HG03175 (cell line): ENCODE results near the gene MIB2.

ENCODE experiments used
- ATAC-seq: cut with Tn5 transposase; IDR thresholded peaks from one replicate; pipeline ENCODE4 v1.9.1; 2021; ENCODE audit warnings: mild to moderate bottlenecking, moderate library complexity; ENCODE audit not compliant: unreplicated experiment

MIB2 gene

GRCh38 chr1:1614204-1614953 lies 921 bp upstream of the MIB2 start:
- peak; percentile 4 for ATAC-seq

- no peak for ATAC-seq
Observed at GRCh38 chr1:1614954-1615255, 395 bp upstream of the MIB2 start.

DNA sequence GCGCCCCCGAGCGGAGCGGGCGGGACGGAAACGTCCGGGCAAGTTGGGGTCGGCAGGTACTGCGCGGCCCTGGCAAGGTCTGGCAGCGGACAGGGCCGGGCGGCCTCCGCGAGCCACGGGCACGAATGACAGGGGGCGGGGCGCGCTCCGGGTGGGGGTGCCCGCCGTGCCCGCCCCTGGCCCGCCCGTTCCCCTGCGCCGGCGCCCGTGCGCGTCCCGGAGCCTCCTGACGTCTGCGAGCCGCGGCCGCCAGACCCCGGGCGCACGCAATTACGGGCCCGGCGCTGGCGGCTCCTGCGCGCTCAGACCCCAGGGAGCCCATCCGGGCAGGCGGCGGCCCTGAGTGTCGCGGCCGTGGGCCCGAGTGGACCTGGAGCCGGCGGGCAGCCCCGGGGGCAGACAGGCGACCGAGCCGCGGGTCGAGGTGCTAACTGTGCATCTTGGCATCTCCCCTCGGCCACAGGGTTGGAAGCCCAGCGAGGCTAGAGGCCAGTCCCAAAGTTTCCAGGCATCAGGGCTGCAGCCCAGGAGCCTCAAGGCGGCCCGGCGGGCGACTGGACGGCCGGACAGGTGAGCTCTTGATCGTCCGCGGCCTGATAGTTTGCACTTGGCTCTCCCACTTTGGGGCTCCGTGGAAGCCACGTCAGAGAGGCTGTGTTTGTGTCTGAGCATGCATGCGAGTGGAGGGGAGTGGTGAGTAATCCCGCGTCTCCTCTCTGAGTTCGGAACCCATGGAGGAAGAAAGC lies 918 bp downstream of the MIB2 start:
- ATAC-seq: peak; percentile 23

DNA sequence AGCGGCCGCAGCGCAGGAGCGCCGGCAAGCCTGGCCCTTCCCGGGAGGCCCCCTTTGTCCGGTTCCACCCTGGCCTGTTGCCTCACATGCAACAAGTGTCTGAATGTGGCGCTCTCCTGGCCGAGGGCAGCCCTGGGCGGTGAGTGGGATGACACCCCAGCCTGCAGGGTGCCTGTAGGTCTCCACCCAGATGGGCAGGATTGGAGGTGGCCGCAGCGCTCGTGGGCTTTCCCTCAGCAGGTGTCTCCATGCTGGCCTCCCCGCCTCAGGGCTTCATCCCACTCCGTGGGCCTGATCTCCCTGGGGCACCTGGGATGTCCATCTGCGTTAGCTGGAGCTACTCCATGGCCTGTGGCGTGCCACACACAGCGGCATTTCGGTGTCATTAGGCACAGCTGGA lies 1.5 kb downstream of the MIB2 start:
- no peak for ATAC-seq

GRCh38 chr1:1617516-1617915 lies 2.2 kb downstream of the MIB2 start:
- ATAC-seq: no peak

DNA sequence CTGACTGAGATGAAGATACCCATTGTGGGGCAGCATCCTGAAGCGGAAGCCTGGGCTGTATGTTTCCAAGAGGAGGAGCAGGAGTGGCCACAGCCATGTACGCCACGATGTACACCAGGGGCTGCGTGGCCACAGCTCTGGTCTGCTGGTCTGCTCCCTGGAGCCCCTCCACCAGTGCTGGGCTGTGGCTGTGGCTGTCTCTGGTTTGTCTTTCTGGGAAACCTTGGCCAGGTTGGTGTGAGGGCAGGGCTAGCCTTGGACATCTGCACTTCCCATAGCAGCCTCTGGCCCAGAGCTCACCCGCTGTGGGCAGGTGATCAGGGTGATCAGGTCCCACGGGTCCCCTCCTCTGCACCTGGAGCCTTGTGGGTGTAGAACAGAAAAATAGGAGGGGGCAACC lies 2.6 kb downstream of the MIB2 start:
- ATAC-seq: no peak

- ATAC-seq: no peak
Observed at GRCh38 chr1:1618396-1619068, 3.2 kb downstream of the MIB2 start.

- no peak for ATAC-seq
Observed at GRCh38 chr1:1619917-1620361, 4.6 kb downstream of the MIB2 start.

GRCh38 chr1:1620433-1621139 lies 5.3 kb downstream of the MIB2 start:
- ATAC-seq: no peak

GRCh38 chr1:1621173-1622009 lies 6.1 kb downstream of the MIB2 start:
- no peak for ATAC-seq

DNA sequence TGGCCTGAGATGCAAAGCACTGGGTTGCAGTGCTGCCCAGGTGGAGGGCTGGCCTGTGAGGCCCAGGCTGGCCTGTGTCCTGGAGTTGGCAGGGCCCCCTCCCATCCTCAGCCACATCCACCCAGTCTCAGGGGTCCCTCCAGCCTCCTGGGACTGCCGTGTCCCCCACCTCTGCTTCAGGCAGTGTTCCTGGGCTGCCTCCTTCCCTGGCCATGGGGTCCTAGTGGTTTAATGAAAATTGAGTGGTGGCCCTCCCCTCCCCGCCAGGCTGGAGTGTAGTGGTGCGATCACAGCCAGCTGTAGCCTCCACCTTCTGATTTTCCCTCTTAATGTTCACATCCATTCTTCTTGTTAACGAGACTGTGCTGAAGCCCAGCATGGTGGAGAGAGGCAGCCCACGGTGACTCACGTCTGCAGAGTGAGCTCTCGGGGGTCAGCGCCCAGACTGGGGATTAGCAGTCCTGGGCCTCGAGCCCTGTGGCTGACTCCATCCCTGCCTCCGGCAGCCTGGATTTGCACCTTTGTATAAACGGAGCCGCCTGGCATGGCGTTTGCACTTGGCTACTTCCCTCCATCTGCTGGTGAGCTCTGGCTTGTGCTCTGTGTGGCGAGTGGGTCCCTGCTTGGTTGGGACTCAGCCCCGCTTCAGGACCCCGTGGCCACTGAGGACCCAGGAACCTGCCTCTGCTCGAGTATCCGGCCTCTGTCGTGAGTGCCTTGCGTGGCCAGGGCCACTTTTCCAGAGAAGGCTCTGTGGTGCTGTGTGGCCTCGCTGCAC lies 6.9 kb downstream of the MIB2 start:
- no peak for ATAC-seq

DNA sequence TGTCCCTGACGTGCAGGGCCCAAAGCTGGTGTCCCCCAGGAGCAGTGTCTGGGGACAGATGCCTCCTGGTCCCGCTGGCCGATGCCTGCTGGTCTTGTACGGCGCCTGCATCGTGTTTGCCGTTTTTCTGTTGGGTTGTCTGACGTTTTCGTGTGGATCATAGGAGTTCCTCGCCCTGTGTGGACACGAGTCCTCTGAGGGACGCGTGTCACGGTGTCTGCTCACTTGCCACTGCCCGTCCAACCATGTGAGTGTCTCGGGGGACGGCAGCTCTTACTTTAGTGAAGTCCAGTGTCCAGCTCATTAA lies 7.4 kb downstream of the MIB2 start:
- ATAC-seq: no peak

DNA sequence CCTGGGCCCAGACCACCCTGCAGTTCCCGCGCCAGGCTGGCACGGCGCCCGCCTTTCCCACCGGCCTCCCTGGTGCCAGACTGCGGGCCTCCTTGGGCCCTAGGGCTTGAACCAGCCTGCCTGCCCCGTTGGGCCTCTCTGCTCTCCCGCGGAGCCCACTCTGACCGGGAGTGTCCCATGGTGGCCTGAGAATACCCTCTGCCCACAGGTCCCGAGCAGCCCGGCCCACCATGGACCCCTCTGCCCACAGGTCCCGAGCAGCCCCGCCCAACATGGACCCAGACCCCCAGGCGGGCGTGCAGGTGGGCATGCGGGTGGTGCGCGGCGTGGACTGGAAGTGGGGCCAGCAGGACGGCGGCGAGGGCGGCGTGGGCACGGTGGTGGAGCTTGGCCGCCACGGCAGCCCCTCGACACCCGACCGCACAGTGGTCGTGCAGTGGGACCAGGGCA lies 7.9 kb downstream of the MIB2 start:
- ATAC-seq: no peak

DNA sequence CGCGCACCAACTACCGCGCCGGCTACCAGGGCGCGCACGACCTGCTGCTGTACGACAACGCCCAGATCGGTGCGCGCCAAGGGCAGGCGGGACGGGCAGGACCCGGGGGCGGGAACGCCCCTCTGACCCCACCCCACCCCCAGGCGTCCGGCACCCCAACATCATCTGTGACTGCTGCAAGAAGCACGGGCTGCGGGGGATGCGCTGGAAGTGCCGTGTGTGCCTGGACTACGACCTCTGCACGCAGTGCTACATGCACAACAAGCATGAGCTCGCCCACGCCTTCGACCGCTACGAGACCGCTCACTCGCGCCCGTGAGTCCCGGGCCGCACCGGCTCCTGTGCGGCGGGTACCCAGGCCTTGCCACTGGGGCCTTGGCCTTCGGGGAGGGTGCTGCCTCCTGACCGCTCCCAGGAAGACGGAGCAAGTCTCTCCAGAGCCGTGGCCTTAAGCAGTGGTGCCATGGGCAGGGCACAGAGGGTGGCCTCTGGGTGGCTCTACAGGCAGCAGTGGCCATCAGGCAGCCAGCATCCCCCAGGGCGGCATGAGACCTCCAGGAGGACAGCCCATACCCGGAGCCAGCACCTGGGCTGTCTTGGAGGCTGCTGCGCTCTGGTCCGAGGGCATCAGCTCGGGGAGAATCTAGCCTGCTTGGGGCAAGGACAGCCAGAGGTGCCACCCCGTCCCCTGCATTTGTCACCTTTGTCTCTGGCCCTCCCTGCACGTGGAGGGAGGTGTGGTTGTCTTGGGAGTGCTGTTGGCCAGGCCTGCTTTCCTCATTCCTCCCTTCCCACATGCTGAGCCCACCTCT lies 8.5 kb downstream of the MIB2 start:
- no peak for ATAC-seq

DNA sequence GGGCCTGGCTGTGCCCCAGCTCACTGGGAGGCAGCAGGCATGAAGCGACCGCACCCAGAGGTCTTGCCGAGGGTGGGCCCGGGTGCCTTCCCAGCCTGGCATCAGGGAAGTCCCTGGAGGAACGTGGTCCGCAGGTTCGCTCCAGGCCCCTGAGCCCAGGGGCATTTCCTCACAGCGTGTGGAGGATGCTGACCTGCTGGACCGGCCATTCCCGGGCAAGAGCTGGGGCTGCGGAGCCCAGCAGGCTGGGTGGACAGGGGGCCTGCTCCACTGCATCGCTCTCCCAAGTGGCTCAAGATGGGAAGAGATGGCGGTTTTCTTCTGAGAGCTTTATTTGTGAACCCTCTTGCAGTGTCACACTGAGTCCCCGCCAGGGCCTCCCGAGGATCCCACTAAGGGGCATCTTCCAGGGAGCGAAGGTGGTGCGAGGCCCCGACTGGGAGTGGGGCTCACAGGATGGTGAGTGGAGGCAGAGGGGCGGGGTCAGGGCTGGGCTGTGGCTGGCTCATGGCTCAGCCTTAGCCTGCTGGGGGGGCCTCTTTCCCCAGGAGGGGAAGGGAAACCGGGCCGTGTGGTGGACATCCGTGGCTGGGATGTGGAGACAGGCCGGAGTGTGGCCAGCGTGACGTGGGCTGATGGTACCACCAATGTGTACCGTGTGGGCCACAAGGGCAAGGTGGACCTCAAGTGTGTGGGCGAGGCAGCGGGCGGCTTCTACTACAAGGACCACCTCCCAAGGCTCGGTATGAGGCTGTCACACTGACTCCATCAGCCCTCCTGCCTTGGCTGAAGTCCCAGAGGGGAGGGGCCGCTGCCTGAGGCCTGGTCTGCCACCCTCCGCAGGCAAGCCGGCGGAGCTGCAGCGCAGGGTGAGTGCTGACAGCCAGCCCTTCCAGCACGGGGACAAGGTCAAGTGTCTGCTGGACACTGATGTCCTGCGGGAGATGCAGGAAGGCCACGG lies 9.4 kb downstream of the MIB2 start:
- no peak for ATAC-seq

DNA sequence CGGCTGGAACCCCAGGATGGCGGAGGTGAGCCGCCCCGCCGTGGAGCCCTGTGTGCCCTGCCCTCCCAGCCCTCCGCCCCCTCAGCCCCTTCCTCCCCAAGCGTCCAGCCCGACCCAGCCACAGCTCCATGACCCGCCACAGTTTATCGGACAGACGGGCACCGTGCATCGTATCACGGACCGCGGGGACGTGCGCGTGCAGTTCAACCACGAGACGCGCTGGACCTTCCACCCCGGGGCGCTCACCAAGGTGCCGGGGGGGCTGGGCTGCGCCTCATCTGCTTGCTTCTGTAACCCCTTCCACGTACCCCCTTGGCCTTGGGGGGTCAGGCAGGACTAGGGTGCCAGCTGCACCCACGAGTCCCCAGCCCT lies 10.1 kb downstream of the MIB2 start:
- ATAC-seq: no peak

- ATAC-seq: no peak
Observed at GRCh38 chr1:1625824-1626206, 10.5 kb downstream of the MIB2 start.
